Inferior parietal cortex (tissue), 1 donor: ENCODE measurements around the gene DENND1C.
A peak's percentile ranks its signal among the peaks of the same experiment; 100 is the strongest.
"Not testable (repeated sequence)": the region's sequence is repeated elsewhere in the genome, so short reads cannot be mapped to it uniquely, and the experiment has no call there.

Source experiments
- DNase-seq: peaks from one replicate; pipeline ENCODE4 v3.0.0-alpha.2; 2016; ENCODE audit errors: extremely low spot score

DENND1C gene

DNA sequence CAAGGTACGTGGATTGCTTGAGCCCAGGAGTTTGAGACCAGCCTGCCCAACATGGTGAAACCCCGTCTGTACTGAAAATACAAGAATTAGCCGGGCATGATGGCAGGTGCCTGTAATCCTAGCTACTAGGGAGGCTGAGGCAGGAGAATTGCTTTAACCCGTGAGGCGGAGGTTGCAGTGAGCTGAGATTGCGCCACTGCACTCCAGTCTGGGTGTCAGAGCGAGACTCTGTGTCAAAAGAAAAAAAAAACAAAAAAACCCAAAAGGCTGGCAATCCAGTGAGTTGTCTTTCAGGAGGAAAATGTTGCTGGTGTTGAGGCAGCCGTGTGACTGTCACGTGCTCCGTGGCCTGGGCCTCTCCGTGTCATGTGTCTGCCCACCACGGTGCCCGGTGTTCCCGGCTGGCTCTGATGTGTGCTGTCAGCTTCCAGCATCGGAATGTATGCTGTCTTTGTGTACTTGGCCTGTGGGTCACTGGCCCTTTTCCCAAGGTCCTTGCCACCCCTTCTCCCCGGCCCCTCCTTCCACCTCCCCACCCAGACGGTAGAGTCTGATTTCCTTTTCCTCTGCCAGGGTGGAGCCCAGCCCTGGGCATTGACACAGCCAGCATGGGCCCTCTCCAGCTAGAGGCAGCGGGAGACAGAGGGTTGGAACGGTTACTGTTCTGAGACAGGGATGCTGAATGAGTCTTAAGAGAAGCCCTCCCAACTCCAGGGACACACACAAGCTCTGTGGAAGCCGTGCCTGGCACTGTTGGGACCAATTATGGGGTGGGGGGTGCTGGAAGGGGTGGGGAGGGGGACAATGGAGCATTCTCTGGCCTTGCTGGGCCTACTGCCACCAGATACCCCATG, 27.8 kb upstream of the DENND1C start:
- DNase-seq, result peak; percentile 78

DNA sequence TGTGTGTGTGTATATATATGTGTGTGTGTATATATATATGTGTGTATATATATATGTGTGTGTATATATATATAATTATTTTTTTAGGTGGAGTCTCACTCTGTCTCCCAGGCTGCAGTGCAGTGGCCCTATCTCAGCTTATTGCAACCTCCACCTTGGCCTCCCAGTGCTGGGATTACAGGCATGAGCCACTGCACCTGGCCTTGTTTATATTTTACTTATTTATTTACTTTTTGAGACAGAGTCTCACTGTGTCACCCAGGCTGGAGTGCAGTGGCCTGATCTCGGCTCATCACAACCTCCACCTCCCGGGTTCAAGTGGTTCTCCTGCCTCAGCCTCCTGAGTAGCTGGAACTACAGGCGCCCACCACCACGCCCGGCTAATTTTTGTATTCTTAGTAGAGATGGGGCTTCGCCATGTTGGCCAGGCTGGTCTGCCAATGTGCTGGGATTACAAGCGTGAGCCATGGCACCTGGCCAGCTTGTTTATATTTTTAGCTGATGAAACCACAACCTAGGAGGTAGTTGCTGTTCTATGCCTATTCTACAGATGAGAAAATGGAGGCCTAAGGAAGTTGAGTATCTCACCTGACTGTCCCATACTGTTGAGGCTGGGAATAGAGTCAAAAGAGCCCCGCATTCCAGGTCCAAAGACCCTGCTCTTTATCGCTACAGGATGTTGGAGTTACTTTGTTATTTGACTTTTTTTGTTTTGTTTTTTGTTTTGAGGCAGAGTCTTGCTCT, 26.6 kb upstream of the DENND1C start:
- DNase-seq, result not testable (repeated sequence)

- DNase-seq, result no peak
Observed at GRCh38 chr19:6503407-6504201, 22.0 kb upstream of the DENND1C start.

- DNase-seq, result peak; percentile 73
Observed at GRCh38 chr19:6501740-6502648, 20.4 kb upstream of the DENND1C start, which contains the start of gene TUBB4A. Gene TUBB4A (minus strand): TSS chr19:6502309. CDS start chr19:6502212, 97 bp downstream.

GRCh38 chr19:6500837-6501739, 19.5 kb upstream of the DENND1C start:
- no peak for DNase-seq

DNA sequence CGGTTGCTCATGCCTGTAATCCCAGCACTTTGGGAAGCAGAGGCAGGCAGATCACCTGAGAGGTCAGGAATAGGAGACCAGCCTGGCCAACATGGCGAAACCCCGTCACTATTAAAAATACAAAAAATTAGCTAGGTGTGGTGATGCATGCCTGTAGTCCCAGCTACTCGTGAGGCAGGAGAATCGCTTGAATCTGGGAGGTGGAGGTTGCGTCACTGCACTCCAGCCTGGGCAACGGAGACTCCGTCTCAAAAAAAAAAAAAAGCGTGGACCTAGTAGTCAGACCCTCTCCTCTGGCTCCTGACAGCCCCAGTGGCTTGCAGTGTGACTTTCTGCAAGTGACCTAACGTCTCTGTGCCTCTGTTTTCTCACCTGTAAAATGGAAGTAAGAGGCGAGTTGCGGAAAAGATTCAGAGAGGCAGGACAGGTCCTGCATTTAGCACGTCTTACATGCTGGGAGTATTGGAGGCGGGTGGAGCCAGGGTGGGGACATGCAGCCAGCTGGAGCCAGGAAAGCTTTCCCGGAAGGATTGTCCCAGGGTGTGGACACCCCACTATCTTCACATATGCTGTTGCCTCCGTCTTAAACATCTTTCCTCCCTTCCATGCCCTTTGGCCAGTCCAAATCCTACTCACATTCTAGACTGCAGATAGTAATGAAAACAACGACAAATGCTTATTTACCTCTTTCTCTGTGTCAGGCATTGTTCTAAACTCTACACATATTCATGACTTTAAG, 17.6 kb upstream of the DENND1C start:
- DNase-seq, result no peak

DNA sequence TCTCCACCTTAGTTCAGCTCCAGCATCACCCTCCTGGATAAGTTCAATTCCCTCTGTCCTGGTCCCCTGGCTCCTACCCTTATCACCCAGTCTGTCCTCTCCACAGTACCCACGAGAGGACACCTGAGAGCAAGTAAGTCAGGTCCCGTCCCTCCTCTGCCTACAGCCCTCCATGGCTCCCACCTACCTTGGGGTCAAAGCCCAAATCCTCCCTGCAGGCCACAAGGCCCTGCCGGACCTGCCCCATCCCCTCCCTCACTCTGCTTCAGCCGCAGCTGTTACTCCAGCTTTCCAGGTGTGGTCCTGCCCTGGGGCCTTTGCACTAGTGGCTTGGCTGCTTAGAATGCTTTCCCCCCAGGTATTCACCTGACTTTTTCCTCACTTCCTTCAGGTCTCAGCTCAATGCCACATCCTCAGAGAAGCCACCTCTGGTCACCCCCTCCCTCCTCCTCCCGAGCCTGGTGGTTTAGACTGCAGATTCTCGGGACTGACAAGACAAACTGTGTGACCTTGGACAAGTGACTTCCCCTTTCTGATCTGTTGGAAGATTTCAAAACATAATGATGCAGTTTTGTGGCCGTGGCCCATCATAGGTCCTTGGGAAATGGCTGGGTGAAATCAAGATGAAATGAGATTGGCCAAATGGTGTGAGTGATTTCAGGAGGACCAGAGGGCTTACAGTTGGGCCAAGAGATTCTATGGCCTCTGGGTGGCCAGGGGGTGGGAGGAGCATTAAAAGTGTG, 16.9 kb upstream of the DENND1C start:
- DNase-seq, result no peak

- no peak for DNase-seq
Observed at GRCh38 chr19:6495947-6496346, 14.4 kb upstream of the DENND1C start.

DNA sequence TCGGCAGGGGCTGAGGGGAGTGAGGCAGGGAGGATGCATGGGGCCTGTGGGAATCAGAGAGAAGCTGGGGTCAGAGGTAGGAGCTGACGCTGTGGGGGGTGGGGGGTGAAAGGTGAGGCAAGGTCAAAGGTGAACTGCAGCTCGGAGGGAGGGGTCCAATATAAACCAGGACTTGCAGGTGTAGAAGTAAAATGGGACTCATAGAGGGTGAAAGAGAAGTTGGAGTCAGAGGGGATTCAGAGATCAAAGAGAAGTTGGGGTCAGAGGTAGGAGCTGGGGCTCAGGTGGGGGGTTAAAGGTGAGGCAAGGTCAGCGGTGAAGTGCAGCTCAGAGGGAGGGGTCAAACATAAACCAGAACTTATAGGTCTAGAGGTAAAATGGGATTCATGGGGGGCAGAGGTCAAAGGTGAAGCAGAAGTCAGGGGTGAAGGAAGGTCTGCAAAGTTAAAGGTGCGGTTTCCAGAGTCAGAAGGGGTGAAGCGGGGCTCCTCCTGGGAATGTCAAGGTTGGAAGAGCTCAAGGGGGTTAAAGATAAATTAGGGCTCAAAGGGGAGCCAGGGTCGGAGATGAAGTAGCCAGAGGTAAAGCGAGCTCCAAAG, 12.9 kb upstream of the DENND1C start:
- no peak for DNase-seq

GRCh38 chr19:6491802-6492592, 10.4 kb upstream of the DENND1C start:
- DNase-seq, result peak; percentile 38

DNA sequence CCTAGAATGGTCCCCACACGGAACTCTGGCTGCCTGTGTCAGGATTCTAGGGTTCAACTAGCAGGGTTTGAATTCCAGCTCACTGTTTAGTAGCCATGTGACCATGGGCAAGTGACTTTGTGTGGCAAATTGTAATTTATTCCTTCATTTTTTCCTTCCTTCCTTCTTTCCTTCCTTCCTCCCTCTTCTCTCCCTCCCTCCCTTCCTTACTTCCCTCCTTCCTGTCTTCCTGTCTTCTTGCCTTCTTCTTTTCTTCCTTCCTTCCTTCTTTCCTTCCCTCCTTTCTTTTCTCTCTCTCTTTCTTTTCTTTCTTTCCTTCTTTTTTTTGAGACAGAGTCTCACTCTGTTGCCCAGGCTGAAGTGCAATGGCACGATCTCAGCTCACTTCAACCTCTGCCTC, 8.5 kb upstream of the DENND1C start:
- no peak for DNase-seq

GRCh38 chr19:6489278-6490061, 7.9 kb upstream of the DENND1C start:
- DNase-seq, result peak; percentile 32

DNA sequence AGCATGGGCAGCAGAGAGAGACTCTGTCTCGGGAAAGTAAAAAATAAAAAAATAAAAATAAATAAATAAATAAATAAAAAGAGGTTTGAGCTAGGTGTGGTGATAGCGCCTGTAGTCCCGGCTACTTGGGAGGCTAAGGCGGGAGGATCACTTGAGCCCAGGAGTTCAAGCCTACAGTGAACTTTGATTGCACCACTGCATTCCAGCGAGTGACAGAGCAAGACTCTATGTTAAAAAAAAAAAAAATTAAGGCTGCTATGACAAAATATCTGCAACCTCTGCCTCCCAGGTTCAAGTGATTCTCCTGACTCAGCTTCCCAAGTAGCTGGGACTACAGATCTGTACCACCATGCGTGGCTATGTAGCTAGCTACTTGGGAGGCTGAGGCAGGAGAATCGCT, 3.2 kb upstream of the DENND1C start:
- DNase-seq, result no peak

DNA sequence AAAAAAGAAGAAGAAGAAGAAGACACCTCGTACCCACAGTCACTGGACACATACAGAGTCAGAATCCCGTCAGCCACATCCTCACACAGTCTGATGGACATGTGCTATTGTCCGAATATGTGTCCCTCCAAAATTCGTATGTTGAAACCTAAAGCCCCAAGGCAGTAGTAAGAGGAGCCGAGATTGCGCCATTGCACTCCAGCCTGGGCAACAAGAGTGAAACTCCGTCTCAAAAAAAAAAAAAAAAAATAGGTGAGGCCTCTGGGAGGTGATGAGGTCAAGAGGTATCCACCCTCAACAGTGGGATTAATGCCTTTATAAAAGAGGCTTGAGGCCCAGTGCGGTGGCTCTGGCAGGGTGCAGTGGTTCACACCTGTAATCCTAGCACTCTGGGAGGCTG, 2.6 kb upstream of the DENND1C start:
- DNase-seq, result no peak

- DNase-seq, result no peak
Observed at GRCh38 chr19:6483235-6483634, 1.6 kb upstream of the DENND1C start.

DNA sequence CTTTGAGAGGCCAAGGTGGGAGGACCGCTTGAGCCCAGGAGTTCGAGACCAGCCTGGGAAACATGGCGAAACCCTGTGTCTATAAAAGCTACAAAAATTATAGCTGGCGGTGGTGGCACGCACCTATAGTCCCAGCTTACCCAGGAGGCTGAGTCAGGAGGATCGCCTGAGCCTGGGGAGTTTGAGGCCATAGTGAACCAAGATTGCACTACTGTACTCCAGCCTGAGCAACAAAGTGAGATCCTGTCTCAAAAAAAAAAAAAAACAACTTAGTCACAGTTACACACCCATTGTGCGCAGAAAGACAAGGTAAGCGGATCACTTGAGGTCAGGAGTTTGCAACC, 728 bp upstream of the DENND1C start:
- no peak for DNase-seq
